ENCODE results near the gene NAALADL2. TPM values are rescaled to one million over a fixed set of nuclear protein-coding genes. Genes with fewer than 3 reads are reported as not detected.

NAALADL2 gene
- total RNA-seq, 1 donor from 2014 or later = 1.6 TPM

DNA sequence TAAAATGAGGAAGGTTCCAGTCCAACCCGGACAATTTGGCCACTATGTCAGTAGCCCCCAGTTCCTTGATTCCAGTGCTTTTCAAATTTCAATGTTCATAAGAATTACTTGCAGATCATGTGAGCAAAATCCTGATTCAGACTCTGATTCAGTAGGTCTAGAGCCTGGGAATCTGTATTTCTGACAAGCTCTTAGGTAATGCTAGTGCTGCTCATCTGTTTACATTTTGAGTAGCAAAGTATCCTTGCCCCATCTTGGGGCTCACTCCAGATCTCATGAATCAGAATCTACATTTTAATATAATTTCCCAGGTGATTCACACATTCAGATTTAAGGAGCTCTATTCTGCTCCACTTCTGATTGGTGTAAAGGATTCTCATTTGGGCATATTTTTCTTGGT, 142.0 kb downstream of the NAALADL2 start:
- DNase-seq = no peak
- no peak overlapping the region for H3K4me3 Mint-ChIP-seq (ENCODE audit: unreplicated experiment)
- peaks cover 3% of the 10 kb centered on the region for H3K4me1 Mint-ChIP-seq (ENCODE audit: low read depth, unreplicated experiment)
- no peak overlapping the region for H3K27ac Mint-ChIP-seq (ENCODE audit: unreplicated experiment)
- H3K27me3 Mint-ChIP-seq (ENCODE audit: unreplicated experiment) = no peaks in the 10 kb centered on the region
- no peaks in the 10 kb centered on the region for H3K36me3 Mint-ChIP-seq (ENCODE audit: unreplicated experiment)
- no peaks in the 10 kb centered on the region for H3K9me3 Mint-ChIP-seq (ENCODE audit: unreplicated experiment)
- TF ChIP-seq, protein P1, sequence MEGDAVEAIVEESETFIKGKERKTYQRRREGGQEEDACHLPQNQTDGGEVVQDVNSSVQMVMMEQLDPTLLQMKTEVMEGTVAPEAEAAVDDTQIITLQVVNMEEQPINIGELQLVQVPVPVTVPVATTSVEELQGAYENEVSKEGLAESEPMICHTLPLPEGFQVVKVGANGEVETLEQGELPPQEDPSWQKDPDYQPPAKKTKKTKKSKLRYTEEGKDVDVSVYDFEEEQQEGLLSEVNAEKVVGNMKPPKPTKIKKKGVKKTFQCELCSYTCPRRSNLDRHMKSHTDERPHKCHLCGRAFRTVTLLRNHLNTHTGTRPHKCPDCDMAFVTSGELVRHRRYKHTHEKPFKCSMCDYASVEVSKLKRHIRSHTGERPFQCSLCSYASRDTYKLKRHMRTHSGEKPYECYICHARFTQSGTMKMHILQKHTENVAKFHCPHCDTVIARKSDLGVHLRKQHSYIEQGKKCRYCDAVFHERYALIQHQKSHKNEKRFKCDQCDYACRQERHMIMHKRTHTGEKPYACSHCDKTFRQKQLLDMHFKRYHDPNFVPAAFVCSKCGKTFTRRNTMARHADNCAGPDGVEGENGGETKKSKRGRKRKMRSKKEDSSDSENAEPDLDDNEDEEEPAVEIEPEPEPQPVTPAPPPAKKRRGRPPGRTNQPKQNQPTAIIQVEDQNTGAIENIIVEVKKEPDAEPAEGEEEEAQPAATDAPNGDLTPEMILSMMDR (IDR thresholded peaks at IDR 0.05; ENCODE audit: partially characterized antibody, unreplicated experiment) = no peak

DNA sequence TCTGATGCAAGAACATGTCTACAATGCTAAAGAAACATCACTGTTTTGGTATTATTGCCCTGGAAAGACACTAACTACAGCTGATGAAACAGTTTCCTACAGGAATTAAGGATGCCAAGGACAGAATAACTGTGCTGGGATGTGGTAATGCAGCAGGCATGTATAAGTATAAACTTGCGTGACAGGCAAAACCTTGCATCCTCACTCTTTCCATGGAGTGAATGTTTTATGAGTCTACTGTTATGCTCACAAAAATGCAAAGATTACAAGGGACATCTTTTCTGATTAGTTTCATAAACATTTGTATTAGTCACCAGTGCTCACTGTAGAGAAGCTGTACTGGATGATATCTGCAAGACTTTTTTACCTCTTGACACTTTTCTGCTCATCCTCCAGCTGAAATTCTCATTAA, 143.6 kb downstream of the NAALADL2 start:
- Mint-ChIP-seq H3K36me3 (ENCODE audit: unreplicated experiment) (no peaks in the 10 kb centered on the region), H3K27ac (ENCODE audit: unreplicated experiment) (no peak overlapping the region), H3K4me1 (ENCODE audit: low read depth, unreplicated experiment) (peaks cover 3% of the 10 kb centered on the region), H3K27me3 (ENCODE audit: unreplicated experiment) (no peaks in the 10 kb centered on the region), H3K4me3 (ENCODE audit: unreplicated experiment) (no peak overlapping the region), H3K9me3 (ENCODE audit: unreplicated experiment) (no peaks in the 10 kb centered on the region)
- TF ChIP-seq, protein P1 (IDR thresholded peaks at IDR 0.05; ENCODE audit: partially characterized antibody, unreplicated experiment) = no peak
- no peak for DNase-seq

DNA sequence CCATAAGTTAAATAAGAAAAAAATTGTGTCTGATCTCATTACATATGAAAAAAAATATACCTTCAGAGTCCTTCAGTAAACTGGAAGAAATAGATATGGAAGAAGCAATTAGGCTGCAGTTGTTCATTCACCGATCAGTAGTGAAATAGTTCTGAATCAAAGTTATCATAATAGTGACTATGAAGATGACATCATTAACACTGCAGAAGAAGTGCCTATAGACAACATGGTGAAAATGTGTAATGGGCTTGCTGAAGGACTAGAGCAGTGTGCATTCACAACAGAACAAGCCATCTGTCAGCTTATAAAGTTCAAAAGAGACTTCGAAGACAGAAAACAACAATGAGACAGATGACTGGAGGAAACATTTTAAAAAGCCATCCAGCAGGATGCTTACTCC, 144.5 kb downstream of the NAALADL2 start:
- Mint-ChIP-seq H3K27ac (ENCODE audit: unreplicated experiment) (no peak overlapping the region), H3K27me3 (ENCODE audit: unreplicated experiment) (no peaks in the 10 kb centered on the region), H3K4me1 (ENCODE audit: low read depth, unreplicated experiment) (peaks cover 3% of the 10 kb centered on the region), H3K9me3 (ENCODE audit: unreplicated experiment) (no peaks in the 10 kb centered on the region), H3K36me3 (ENCODE audit: unreplicated experiment) (no peaks in the 10 kb centered on the region), H3K4me3 (ENCODE audit: unreplicated experiment) (no peak overlapping the region)
- no peak for DNase-seq
- TF ChIP-seq, protein P1 (IDR thresholded peaks at IDR 0.05; ENCODE audit: partially characterized antibody, unreplicated experiment) = no peak

DNA sequence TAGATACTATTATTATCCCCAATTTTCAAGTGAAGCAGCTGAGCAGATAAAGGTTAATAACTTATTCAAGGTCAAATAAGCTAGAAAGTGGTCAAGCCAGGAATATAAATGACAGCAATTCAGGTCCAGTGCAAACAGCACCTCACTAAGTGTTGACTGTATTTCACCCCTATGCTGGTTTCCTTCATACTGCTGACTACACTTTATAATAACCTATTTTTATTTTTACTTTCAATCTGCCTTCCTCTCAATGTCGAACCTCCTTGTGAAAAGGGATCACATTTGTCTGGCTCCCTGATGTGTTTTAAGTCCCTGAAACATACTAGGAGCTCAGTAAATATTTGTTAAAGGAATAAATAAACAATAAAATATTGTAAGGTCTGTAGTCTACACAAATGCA, 146.1 kb downstream of the NAALADL2 start:
- H3K4me1 Mint-ChIP-seq (ENCODE audit: low read depth, unreplicated experiment) = peaks cover 3% of the 10 kb centered on the region
- H3K27me3 Mint-ChIP-seq (ENCODE audit: unreplicated experiment) = no peaks in the 10 kb centered on the region
- H3K9me3 Mint-ChIP-seq (ENCODE audit: unreplicated experiment) = no peaks in the 10 kb centered on the region
- TF ChIP-seq, protein P1 (IDR thresholded peaks at IDR 0.05; ENCODE audit: partially characterized antibody, unreplicated experiment) = no peak
- H3K36me3 Mint-ChIP-seq (ENCODE audit: unreplicated experiment) = no peaks in the 10 kb centered on the region
- no peak for DNase-seq
- no peak overlapping the region for H3K27ac Mint-ChIP-seq (ENCODE audit: unreplicated experiment)
- H3K4me3 Mint-ChIP-seq (ENCODE audit: unreplicated experiment) = no peak overlapping the region

DNA sequence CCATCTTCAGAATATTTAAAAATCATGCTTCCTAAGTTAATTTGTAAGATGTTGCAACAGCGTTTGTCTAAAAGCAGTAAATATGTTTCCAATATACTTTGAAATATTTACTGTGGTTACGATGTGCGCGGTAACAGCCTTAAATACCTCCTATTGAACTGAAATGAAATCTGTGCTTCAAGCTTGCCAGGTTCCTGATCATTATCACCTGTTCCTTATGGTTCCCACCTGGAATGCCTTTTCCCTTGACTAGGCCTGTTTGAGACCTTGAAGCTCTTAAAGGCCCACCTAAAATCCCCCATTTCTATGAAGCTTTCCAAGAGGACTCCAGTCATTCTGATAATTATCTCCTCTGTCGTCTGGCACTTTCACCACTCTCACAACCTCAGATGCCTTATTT, 146.7 kb downstream of the NAALADL2 start:
- DNase-seq = no peak
- no peak overlapping the region for H3K27ac Mint-ChIP-seq (ENCODE audit: unreplicated experiment)
- peaks cover 3% of the 10 kb centered on the region for H3K4me1 Mint-ChIP-seq (ENCODE audit: low read depth, unreplicated experiment)
- TF ChIP-seq, protein P1 (IDR thresholded peaks at IDR 0.05; ENCODE audit: partially characterized antibody, unreplicated experiment) = no peak
- no peaks in the 10 kb centered on the region for H3K36me3 Mint-ChIP-seq (ENCODE audit: unreplicated experiment)
- no peak overlapping the region for H3K4me3 Mint-ChIP-seq (ENCODE audit: unreplicated experiment)
- H3K9me3 Mint-ChIP-seq (ENCODE audit: unreplicated experiment) = no peaks in the 10 kb centered on the region
- no peaks in the 10 kb centered on the region for H3K27me3 Mint-ChIP-seq (ENCODE audit: unreplicated experiment)

All from glutamatergic neuron (in vitro differentiated cells).